Liver (tissue), 9 donors: ENCODE data around the gene SPAG16. TPM values are rescaled to one million over a fixed set of nuclear protein-coding genes. Genes with fewer than 3 reads are reported as not detected.

Source experiments
- DNase-seq: peaks from one replicate; pipeline ENCODE4 v3.0.0-alpha.2; 2017; ENCODE audit warnings: low spot score
- H3K27ac ChIP-seq, 2 donors: one replicate each; pipeline ENCODE4 v1.7.0; 2013; ENCODE audit warnings: inconsistent platforms in 2 of 2, low read length in 2 of 2, control low read depth in 1 of 2, low read depth in 1 of 2, mild to moderate bottlenecking in 1 of 2
- H3K27me3 ChIP-seq, 4 donors: one replicate each; pipeline versions ENCODE4 v1.6.1 to v1.7.0; 2013; ENCODE audit warnings: low read length in 3 of 4, inconsistent platforms in 1 of 4, mild to moderate bottlenecking in 1 of 4, moderate library complexity in 1 of 4; ENCODE audit not compliant: control insufficient read depth in 4 of 4, insufficient read depth in 4 of 4
- H3K36me3 ChIP-seq, 4 donors: one replicate each; pipeline versions ENCODE4 v1.6.1 to v1.7.0; 2013; ENCODE audit warnings: low read length in 3 of 4, mild to moderate bottlenecking in 3 of 4, low read depth in 1 of 4, moderate library complexity in 1 of 4; ENCODE audit not compliant: control insufficient read depth in 4 of 4, insufficient read depth in 3 of 4
- H3K4me1 ChIP-seq, 4 donors: one replicate each; pipeline versions ENCODE4 v1.6.1 to v1.7.0; 2013; ENCODE audit warnings: low read length in 3 of 4, mild to moderate bottlenecking in 3 of 4, moderate library complexity in 1 of 4; ENCODE audit not compliant: control insufficient read depth in 4 of 4, insufficient read depth in 4 of 4
- H3K4me3 ChIP-seq, 3 donors: one replicate each; pipeline versions ENCODE4 v1.6.1 to v1.7.0; 2013; ENCODE audit warnings: low read length in 3 of 3, control low read depth in 1 of 3, low read depth in 1 of 3, mild to moderate bottlenecking in 1 of 3
- H3K9ac ChIP-seq, 2 donors: one replicate each; pipeline ENCODE4 v1.7.0; 2013; ENCODE audit warnings: low read length in 2 of 2, mild to moderate bottlenecking in 2 of 2, moderate library complexity in 2 of 2, control low read depth in 1 of 2, low read depth in 1 of 2
- H3K9me3 ChIP-seq, 4 donors: one replicate each; pipeline versions ENCODE4 v1.6.1 to v1.7.0; 2013; ENCODE audit warnings: low read length in 3 of 4; ENCODE audit not compliant: control insufficient read depth in 4 of 4
- ATF3 ChIP-seq: IDR thresholded peaks from 2 replicates; pipeline ENCODE4 v1.6.1; 2016; ENCODE audit warnings: antibody characterized with exemption
- CTCF ChIP-seq: fragments of 150-350 bp; IDR thresholded peaks from 2 replicates; pipeline ENCODE4 v1.5.1; 2017; ENCODE audit warnings: improper control_type of control experiment, low read depth, low read length; ENCODE audit not compliant: missing input control
- EGR1 ChIP-seq, 2 donors: IDR thresholded peaks; 2 replicates each; pipeline ENCODE4 v1.6.1; 2016 to 2018; ENCODE audit warnings: antibody characterized with exemption in 2 of 2, low read depth in 2 of 2
- FOXA1 ChIP-seq: IDR thresholded peaks from 2 replicates; pipeline ENCODE4 v1.6.1; 2016; ENCODE audit warnings: antibody characterized with exemption
- FOXA2 ChIP-seq: IDR thresholded peaks from 2 replicates; pipeline ENCODE4 v1.6.1; 2016; ENCODE audit warnings: antibody characterized with exemption
- GABPA ChIP-seq, 2 donors: IDR thresholded peaks in 1 of 2; conservative IDR thresholded peaks in 1 of 2; 2 replicates each; pipeline ENCODE4 v1.6.1; 2016; ENCODE audit warnings: antibody characterized with exemption in 2 of 2, mild to moderate bottlenecking in 1 of 2, moderate library complexity in 1 of 2
- HNF4A ChIP-seq, 2 donors: conservative IDR thresholded peaks; 2 replicates each; pipeline ENCODE4 v1.6.1; 2016; ENCODE audit warnings: antibody characterized with exemption in 2 of 2, mild to moderate bottlenecking in 2 of 2
- HNF4G ChIP-seq: IDR thresholded peaks from 2 replicates; pipeline ENCODE4 v1.6.1; 2016; ENCODE audit warnings: antibody characterized with exemption
- JUND ChIP-seq, 2 donors: IDR thresholded peaks; 2 replicates each; pipeline ENCODE4 v1.6.1; 2016; ENCODE audit warnings: antibody characterized with exemption in 2 of 2
- MAX ChIP-seq: IDR thresholded peaks from 2 replicates; pipeline ENCODE4 v1.6.1; 2016; ENCODE audit warnings: antibody characterized with exemption
- NR2F2 ChIP-seq: IDR thresholded peaks from 2 replicates; pipeline ENCODE4 v1.6.1; 2016; ENCODE audit warnings: antibody characterized with exemption
- RAD21 ChIP-seq, 2 donors: IDR thresholded peaks; 2 replicates each; pipeline ENCODE4 v1.6.1; 2016; ENCODE audit warnings: antibody characterized with exemption in 2 of 2, mild to moderate bottlenecking in 2 of 2
- REST ChIP-seq: IDR thresholded peaks from 2 replicates; pipeline ENCODE4 v1.6.1; 2016; ENCODE audit warnings: antibody characterized with exemption, mild to moderate bottlenecking
- RXRA ChIP-seq, 2 donors: IDR thresholded peaks; 2 replicates each; pipeline ENCODE4 v1.6.1; 2017 to 2018; ENCODE audit warnings: antibody characterized with exemption in 2 of 2, mild to moderate bottlenecking in 1 of 2
- SP1 ChIP-seq: IDR thresholded peaks from 2 replicates; pipeline ENCODE4 v1.6.1; 2018; ENCODE audit warnings: antibody characterized with exemption, mild to moderate bottlenecking
- TAF1 ChIP-seq: conservative IDR thresholded peaks from 2 replicates; pipeline ENCODE4 v1.6.1; 2016; ENCODE audit warnings: antibody characterized with exemption, mild to moderate bottlenecking
- YY1 ChIP-seq: IDR thresholded peaks from 2 replicates; pipeline ENCODE4 v1.6.1; 2016; ENCODE audit warnings: antibody characterized with exemption, mild to moderate bottlenecking
- ZBTB33 ChIP-seq: IDR thresholded peaks from 2 replicates; pipeline ENCODE4 v1.6.1; 2016; ENCODE audit warnings: antibody characterized with exemption
- WGBS: extraction: QIAGEN DNeasy Blood & Tissue Kit; methylation state at CpG from one replicate; pipeline ENCODE4 v1.1.7; 2013; 5-methylcytosine and 5-hydroxymethylcytosine counted together
- polyA plus RNA-seq, 2 donors: library from polyadenylated mRNA; stranded (reverse) in 1 of 2; unstranded in 1 of 2; fragments of 200-250 nt in 1 of 2; fragments of >200 nt in 1 of 2; fragmentation: Nextera tagmentation in 1 of 2; extraction: Ambion mirVana in 1 of 2; gene quantifications; one replicate each; pipeline versions ENCODE4 v1.2.1 to v1.2.3, GENCODE V29; 2013 to 2015
- total RNA-seq, 2 donors: library from RNA; depleted of rRNA; stranded (reverse); fragments of >200 nt; gene quantifications; one replicate each; pipeline ENCODE4 v1.2.3, GENCODE V29; 2014
- donor health status: healthy.
- donor health status: healthy.
- donor health status: healthy.
- donor health status: healthy.
- donor health status: healthy.

Gene SPAG16
- total and polyA plus RNA-seq, 4 donors, result 6.4 to 12.7 (median 11.4) TPM

- Histone ChIP-seq H3K9me3 (peaks cover 0 to 2% (median 0%) of the 10 kb centered on the region in 4 donors), H3K27me3 (no peaks in the 10 kb centered on the region)
Observed at GRCh38 chr2:213703406-213704098, 419.3 kb downstream of the SPAG16 start.

More at GRCh38 chr2:213703406-213704098, 419.3 kb downstream of the SPAG16 start:
- Histone ChIP-seq H3K4me1 (no peaks in the 10 kb centered on the region), H3K27ac (no peak overlapping the region), H3K36me3 (no peaks in the 10 kb centered on the region), H3K4me3 (no peak overlapping the region), H3K9ac (no peak overlapping the region)
- no peak for TF ChIP-seq NR2F2
- TF ChIP-seq TAF1, result no peak
- TF ChIP-seq HNF4G, result no peak
- TF ChIP-seq FOXA2, result no peak
- no peak for TF ChIP-seq MAX
- no peak for TF ChIP-seq HNF4A (conservative IDR thresholded peaks at IDR 0.05)
- TF ChIP-seq JUND (IDR thresholded peaks at IDR 0.05), result no peak
- no peak for TF ChIP-seq ZBTB33
- no peak for TF ChIP-seq SP1
- TF ChIP-seq YY1, result no peak
- TF ChIP-seq RAD21 (IDR thresholded peaks at IDR 0.05), result no peak
- no peak for TF ChIP-seq RXRA (IDR thresholded peaks at IDR 0.05)
- TF ChIP-seq FOXA1, result no peak
- TF ChIP-seq REST, result no peak
- no peak for TF ChIP-seq EGR1 (IDR thresholded peaks at IDR 0.05; ENCODE audit: low read depth in 2 of 2)
- TF ChIP-seq ATF3, result no peak
- TF ChIP-seq GABPA (IDR thresholded peaks at IDR 0.05 in 1 of 2, conservative IDR thresholded peaks at IDR 0.05 in 1 of 2), result no peak
- TF ChIP-seq CTCF, result no peak
- DNase-seq, result no peak
- WGBS, result 75% methylated on average over 6 of the region's 6 CpGs
